IPS DF 19.7 (cell line): ENCODE results near the gene ALLC.

Experiments
- DNase-seq: peaks from one replicate; pipeline ENCODE4 v3.0.0-alpha.2; 2013; ENCODE audit warnings: low read depth, low spot score

ALLC gene

DNA sequence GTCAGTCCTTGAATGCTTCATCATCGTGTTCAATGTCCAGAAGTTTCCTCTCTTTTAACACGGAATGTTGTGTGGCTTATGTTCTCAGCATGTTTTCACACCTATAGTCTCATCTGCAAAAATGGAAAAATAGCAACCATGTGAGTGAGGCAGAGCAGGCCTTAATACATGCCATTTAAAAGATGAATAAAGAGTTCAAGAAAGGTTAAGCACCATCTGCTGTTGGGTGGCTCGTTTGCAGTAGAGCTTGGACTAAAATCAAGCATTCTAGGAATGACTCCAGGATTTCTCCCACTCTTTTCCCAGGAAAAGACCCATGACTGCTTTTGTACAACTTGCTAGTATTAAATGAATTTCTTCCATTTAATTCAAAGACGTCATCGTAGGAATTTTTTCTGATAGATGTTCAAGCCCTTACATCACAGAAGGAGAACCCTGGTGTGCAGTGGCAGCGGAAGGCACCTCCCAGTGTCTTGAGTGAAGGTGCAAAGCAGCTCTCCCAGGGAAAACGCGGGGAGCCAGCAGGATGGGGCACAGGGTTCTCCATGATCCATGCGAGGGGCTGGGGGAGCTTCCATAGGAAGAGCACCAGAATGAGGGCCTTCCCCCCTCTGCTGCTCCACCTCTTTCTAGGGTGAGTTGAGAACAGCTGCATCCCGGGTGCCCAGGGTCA lies 55.0 kb downstream of the ALLC start:
- no peak for DNase-seq

DNA sequence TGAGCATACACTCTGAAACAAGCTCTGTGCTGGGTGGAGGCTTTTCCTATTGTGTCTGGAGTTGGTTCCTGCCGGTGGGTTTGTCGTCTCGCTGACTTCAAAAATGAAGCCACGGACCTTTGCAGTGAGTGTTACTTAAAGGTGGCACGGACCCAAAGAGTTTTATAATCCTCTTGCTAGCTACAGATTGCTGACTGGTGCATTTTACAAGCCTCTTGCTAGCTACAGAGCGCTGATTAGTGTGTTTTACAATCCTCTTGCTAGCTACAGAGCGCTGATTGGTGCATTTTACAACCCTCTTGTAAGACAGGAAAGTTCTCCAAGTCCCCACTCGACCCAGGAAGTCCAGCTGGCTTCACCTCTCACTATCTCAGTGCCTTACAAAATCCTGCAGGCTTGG lies 60.7 kb downstream of the ALLC start:
- no peak for DNase-seq

DNA sequence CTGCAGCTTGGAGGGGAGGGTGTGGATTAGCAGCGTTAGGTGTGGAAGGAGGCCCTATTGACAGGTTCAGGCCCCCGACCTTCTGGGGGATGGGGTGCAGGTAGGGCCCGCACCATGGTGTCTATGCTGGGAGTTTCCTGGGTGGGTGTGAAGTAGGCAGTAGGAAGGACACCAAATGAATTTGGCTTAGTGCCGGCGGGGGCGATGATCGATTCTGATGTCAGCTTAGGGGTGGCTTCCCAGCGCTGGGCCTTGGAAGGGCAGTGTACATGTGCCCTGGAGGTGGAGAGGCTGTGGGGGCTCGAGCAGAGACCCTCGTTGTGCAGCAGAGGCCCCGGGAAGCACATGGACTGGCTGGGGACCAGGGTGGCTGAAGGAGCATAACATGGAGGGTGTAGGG lies 67.0 kb downstream of the ALLC start:
- no peak for DNase-seq

DNA sequence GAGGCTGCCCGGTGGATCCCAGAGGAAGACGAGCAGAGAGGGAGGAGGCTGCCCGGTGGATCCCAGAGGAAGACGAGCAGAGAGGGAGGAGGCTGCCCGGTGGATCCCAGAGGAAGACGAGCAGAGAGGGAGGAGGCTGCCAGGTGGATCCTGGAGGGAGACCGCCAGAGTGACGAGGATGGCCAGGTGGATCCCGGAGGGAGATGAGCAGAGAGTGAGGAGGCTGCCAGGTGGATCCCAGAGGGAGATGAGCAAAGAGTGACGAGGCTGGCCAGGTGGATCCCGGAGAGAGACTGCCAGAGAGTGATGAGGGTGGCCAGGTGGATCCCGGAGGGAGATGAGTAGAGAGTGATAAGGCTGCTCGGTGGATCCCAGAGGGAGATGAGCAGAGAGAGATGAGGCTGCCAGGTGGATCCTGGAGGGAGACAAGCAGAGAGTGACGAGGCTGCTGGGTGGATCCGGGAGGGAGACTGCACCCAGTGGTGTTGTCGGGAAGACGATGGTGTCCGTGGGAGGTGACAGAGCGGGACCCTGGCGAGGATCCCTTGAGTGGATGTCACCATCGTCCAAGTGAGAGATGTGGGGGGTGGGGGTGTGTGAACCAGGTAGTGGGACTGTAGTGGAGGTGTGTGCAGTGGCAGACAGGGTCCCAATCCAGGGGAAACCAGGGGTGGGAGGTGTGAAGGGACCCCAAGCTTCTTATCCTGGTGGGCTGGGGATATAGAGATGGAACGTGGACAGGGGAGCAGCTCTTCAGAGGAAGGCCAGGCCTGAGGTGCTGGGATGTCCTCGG lies 67.7 kb downstream of the ALLC start:
- DNase-seq, result no peak

DNA sequence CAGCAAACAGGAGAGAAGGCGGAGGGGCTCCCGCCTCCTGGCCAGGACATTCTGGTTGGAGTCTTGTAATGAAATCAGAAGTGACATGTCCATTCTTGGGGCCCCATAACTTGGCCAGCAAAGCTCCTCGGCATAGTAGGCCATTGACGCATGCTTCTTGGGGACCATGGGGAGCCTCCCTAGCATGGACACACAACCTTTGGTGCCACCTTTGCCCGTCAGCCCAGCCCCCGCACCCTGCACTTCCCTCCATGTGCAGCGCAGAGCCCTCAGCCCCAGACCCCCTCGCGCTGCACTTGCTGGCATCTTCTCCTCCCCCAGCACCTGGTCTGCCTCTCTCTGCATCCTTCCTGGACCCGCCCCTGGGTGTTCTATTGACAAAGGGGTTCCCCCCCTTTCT lies 68.5 kb downstream of the ALLC start:
- DNase-seq, result no peak

DNA sequence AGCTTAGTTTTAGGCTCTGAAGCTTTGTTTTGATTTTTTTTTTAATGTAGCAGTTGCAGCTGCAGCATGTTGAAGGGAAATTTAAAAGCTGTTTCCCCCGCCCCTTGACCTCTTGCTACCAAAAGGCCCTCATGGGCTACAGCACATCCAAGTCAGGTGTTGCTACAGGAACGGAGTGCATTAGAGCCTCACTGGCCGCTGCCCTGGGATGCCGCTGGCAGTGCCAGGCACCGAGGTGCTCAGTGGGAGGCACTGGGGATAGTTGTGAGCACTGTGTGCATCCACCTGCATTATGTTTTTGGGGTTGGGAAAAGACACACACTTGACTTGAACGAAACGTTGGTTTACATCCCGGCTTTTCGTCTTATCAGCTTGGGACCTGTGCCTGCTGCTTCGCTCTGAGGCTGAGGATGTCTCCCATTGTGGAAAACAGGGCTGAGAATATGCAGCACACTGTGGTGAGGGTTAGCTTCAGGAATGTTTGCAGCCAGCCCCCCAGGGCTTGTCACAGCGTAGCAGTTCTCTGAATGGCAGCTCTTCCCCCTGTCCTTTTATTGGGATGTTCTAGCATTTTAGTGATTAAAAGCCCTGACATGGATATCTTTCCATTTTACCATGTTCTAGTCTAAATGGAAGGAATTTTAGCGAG lies 69.5 kb downstream of the ALLC start:
- DNase-seq, result no peak

DNA sequence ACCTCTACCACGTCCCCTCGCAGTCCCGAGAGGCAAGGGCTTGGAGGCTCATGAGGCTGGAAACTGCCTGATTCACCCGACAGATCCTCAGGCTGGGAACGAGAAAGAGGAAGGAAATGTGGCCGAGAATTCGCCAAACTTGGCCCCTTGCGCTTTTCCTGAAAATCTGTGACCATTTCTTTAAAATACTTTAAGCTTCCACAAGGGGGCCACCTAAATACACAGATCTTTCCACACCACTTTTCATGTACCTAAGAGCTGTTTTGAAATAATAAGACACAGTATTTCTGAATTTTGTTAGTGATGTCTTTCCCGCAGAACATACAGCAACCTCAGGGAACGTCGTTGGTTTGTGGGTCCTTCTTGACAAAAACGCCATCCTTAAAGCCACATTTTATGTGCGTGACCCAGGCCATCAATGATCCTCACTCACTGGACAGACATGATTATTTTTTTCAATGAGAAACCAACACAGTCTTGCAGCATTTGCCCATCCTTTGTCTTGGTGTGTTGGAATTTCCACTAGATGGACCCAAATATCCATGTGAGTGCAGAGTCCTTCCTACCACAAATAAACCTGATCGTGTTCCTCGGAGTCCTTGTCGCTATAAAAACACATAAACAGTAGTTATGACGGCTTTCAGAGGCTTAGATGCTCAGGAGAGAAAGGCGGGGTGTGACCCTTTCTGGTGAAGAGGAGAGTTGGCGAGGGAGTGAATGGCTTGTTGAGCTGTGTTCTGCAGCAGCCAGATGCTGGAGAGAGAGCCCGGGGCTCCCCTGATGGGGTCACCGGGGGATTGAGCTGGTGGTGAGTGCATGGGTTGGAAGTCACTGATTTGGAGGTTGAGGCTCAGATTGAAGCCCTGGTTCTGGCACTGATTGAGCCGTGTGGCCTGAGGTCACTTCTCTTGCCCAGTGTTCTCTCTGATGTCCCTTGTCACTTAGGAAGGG lies 70.4 kb downstream of the ALLC start:
- no peak for DNase-seq

DNA sequence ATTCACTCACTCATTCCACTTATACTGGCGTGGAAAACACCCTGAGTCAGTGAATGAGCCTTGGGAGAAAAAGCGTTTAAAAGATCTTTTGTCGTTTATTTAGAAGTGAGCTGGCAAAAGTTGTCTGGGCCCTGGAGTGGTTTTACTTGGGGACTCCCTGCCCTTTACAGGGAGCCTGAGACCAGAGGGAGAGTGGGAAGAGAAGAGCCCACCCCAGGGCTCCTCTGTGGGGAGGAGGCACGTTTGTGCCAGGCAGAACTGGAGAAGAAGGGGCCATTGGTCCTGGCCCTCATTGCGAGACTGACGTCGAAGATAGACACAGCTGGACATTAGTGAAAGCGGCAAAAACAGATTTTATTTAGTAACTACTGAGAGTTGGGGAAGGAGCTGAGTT lies 71.1 kb downstream of the ALLC start:
- no peak for DNase-seq

DNA sequence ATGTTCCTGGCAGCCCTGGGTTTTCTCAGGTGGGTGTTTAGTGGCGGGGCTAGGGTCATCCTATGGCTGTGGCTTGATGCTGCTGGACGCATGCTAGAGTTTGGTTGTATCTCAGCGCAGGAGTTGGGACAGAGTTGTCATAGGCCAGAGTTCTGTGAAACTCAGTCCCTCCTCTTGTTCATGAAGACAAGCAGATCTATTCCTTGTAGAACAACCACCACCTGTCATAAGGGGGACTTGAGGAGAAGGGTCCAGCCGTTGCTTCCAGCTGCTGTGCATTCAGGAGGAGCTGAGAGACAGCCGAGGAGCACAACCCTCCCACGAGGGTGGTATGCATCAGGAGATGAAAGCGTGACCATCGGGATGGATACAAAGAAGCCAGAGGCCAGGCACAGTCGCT lies 71.8 kb downstream of the ALLC start:
- DNase-seq, result no peak

DNA sequence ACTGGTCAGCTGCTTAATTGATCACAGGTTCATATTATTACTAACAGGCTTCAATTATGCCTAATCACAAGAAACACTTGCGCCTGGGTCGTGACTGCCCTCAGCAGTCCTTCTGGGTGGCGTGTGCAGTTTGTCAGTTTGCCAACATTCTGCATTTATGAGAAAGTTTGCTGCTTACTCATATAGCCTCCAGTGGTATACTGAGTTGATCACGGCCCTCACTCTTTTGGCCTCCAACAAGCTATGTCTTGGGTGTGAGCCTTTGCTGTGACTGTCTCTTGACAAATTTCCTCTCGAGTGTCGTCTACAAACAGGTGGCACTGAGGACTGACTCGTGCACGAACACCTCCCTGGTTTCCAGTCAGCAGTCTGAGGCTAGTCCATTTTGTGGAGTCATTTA lies 72.6 kb downstream of the ALLC start:
- DNase-seq, result no peak

DNA sequence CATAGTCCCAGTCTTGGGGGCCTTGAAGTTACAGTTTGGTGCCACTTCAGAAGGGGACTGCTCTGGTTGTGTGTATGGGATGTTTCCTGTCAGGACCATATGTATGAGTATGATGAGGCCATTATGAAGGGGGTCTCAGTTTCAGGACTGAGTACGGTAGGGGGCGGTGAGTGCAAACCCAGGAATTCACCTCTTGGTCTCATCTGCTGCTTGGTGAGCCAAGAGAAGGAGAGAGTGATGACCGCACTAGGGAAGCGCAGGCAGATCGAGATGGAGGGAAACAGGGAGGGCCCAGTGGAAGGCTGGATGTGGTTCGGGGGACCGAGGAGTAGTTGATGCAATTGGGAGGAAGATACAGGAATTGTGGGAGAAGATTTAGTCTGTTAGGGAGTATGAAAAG lies 73.8 kb downstream of the ALLC start:
- DNase-seq, result no peak

DNA sequence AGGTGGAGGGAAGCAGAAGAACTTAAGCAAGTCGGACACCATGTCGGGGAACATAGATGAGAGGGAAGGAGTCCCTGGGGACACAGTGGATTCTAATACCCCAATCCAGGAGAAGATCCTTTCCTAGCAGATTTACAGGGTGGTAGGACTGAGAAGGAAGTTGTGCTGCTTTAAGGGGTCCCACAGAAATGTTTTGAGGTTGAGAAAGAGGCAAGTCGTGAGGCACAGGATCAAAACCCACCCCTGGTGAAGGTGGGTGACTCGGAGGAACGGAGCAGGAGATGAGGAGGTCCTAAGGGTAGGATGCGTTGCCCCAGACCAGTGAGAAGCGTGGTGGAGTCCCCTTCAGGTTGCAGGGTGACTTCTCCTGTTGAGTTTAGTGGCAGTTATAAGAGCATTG lies 78.1 kb downstream of the ALLC start:
- no peak for DNase-seq

DNA sequence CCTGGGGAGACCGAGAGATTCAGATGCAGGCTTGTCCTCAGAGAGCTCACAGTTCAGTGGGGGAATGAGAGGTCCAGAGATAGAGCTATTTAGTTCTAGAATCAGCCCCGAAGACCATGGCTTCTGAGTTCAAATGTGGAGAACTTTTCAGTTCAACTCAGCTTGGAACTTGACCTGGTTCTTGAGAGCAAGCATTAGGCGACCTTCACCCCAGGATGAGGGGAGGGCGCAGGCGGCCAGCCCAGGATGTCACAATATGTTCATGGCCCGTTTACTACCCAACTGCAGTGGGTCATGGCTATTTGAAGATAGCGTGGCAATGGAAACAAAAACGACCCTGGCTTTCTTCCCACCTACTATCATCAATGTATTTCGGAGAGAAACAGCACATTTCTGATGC lies 79.1 kb downstream of the ALLC start:
- DNase-seq, result no peak

DNA sequence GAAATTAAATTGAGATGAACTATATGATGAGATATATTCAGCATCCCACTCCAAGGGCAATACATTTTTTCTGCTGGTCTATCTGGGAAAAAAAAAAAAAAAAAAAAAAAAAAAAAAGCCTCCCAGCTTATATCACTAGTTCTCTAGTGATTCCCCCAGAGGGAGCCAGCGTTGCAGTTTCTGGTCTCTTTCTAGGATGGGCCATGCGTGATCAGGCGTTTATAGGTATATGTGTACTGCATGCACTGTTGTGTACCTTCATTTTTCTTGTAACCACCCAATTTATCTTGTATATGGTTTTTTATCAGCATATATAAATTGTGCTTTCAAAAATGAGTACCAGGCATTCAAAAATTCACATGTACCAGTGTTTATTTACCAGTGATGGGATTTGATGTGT lies 80.5 kb downstream of the ALLC start:
- DNase-seq, result no peak

DNA sequence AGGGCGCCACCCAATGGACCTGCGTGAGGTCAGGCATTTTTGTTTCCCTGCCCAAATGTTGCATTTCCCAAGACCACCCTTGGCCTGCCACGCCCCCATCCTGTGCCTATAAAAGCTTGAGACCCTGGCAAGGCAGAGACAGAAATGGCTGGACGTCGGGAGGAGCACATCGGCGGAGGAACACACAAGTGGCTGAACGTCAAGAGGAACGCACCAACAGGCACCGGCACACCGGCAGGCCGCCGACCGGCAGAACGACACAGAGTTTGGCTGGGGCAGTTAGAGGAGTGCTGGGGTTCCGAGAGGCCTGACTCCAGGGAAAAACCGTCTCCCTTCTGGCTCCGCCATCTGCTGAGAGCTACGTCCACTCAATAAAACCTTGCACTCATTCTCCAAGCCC lies 81.3 kb downstream of the ALLC start:
- DNase-seq, result no peak

DNA sequence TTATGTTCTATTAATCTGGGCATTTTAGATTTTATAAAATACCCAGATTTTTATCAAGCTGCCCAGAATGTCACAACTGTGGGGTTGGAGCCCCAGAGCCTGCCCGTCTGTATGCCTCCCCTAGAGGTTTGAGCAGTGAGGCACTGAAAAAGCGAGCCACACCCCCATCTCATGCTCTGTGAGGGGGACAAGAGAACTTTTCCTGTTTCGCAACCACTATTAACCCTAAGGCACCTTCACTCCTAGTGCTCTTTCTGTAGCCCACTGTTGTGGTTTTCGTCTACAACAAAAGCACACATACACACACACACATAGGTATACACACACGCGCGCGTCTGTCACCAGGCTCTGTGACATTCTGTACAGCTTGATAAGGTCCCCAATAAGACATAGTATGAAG lies 83.4 kb downstream of the ALLC start:
- no peak for DNase-seq

DNA sequence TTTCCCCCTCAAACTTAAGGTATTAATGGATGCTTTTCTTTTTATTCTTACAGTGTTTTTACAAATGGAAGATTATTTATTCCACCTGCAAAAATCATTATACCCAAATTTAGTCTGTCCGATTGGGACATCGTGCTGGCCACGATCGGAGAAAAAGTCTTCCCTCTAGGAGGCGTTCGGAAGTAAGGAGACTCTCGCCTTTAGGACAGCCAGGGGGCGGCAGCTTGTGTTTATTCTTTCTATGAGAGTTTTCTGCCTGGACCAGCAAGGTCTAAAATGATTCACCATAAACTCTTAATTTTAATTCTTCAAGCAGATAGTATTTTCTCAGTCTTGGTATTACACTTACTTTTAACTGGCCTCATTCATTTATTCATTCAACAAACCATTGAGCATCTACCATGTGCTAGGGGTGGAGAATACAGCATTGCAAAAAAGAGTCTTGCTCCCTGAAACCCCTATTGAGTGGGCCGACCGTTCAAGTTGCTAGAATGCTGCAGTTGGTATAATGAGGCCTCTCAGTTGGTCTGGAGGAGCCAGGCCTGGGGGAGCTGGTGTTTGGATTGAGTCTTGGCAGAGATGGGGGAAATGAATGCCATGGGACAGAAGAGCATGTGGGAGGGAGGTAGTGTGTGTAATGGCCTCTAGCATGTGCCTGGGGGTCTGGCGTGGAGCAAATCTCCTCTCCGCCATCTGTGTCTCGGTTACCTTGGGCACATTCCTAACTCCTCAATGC lies 84.0 kb downstream of the ALLC start:
- DNase-seq, result no peak

DNA sequence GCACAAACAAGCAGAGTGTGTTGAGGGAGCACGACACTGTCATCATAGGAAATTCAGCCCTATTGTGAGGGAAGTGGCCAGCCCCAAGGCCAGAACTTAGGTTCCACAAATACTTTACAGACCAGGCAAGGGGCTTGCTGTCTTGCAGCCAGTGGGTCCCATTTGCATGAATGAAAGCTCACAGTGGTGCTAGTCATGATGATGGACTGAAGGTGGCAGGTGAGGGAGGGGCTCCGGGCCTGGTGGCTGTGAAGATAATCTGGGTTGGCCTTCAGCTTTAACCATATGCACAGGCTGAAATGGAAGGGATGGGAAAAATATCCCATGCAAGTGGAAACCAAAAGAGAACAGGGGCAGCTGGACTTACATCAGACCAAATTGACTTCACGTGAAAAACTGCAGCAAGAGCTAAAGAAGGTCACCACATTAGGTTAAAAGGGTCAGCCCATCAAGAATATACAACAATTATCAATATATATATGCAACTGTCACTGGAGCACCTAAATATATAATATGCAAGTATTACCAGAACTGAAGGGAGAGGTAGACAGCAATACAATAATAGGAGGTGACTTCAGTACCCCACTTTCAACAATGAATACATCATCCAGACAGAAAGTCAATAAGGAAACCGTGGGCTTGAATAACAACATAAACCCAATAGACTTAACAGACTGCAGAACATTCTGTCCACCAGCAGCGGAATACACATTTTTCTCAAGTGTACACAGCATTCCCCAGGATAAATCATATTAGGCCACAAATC lies 84.9 kb downstream of the ALLC start:
- DNase-seq, result no peak

DNA sequence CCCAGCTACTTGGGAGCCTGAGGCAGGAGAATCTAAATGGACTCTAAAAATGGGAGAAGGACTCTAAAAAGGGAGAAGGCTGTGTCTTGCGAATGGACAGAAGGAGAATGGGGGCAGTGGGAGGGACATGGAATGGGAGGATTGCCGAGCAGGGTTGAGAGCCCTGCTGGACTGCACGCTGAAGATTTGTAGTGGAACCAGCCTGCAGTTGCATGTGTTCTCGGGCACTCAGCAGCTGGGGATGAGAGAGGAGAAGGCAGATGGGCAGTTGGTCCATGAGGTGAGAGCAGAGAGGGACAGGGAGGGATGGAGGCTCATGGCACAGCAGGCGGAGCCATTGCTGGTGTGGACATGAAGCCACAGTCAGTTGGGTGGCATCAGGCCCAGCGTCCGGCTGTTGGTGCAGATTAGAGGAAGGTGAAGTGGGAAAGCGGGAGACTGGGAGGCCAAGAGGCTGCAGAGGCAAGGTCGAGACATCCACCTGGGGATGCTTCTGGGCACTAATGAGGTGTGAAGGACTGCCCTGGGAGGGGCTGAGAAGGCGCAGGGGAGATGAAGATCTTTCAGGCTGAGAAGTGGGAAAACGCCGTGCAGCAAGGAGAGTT lies 86.1 kb downstream of the ALLC start:
- DNase-seq, result no peak

DNA sequence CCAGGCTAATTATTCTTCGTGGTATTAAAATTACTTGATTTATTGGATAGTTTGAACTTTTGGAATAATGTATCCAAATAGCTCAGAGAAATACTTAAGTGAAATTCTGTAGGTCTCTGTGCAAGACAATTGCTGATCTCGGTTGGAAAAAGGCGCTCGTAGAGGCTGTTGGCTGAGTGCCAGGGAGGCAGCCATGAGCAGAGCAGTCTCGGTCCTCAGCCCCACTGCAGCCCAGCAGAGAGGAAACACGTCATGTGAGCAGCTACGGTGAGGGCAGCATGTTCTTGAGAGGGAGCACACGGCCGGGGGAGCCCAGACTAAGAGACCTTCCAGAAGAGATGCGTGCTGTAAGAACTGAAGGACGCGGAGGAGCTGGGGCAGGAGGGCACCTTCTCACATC lies 87.9 kb downstream of the ALLC start:
- DNase-seq, result no peak
